ACHN (cell line): ENCODE results near the gene FFAR1.

Experiments
- DNase-seq: peaks from one replicate; pipeline ENCODE4 v3.0.0-alpha.2; 2015
- in situ Hi-C: cut with HindIII; loops from 2 replicates; pipeline ENCODE4 v1.10.0; 2017; ENCODE audit warnings: low sequenced_read_pairs, low pct_ligation_motif_present, low pct_unique_long_range_greater_than_20kb

The FFAR1 gene

GRCh38 chr19:35337097-35337983 lies 10.4 kb upstream of the FFAR1 start:
- no peak for DNase-seq
- in situ Hi-C loops: no loop called here

DNA sequence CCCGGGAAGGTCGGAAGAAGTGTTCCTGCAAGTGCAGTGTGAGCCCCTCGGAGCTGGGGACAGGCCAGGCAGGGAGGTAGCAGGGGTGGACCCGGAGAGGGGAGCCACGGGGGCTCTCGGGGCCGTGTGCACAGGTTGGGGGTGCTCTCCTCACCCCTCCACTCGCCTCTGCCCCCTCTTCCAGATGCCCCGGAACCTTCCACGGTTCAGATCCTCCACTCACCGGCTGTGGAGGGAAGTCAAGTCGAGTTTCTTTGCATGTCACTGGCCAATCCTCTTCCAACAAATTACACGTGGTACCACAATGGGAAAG lies 9.8 kb upstream of the FFAR1 start:
- no peak for DNase-seq
- in situ Hi-C loops: no loop called here

DNA sequence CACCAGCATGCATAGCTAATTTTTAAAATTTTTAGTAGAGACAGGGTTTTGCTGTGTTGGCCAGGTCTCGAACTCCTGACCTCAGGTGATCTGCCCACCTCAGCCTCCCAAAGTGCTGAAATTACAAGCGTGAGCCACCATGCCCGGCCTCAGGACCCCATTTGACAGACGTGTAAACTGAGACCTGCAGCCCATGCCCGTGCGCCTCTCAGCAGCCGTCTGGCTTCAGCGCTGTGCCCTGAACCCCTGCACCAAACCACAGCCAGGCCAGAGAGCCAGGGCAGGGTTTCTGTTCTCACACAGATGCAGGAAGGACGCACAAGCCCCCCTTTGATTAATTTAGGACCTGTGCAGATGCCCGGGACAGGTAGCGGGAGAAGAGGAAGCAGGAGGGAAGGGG lies 7.3 kb upstream of the FFAR1 start:
- in situ Hi-C loops: no loop called here
- DNase-seq: no peak

DNA sequence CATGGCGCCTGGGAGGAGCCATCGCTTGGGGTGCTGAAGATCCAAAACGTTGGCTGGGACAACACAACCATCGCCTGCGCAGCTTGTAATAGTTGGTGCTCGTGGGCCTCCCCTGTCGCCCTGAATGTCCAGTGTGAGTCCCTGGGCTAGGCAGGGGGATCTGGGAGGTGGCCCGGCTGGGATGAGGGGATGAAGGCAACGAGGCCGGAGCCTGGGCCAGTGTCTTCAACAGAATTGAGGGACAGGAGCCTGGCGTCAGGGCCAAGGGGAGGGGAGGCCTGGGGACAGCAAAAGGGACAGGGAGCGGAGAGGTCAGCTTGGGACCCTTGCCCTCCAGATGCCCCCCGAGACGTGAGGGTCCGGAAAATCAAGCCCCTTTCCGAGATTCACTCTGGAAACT lies 6.7 kb upstream of the FFAR1 start:
- DNase-seq: no peak
- in situ Hi-C loops: no loop called here

DNA sequence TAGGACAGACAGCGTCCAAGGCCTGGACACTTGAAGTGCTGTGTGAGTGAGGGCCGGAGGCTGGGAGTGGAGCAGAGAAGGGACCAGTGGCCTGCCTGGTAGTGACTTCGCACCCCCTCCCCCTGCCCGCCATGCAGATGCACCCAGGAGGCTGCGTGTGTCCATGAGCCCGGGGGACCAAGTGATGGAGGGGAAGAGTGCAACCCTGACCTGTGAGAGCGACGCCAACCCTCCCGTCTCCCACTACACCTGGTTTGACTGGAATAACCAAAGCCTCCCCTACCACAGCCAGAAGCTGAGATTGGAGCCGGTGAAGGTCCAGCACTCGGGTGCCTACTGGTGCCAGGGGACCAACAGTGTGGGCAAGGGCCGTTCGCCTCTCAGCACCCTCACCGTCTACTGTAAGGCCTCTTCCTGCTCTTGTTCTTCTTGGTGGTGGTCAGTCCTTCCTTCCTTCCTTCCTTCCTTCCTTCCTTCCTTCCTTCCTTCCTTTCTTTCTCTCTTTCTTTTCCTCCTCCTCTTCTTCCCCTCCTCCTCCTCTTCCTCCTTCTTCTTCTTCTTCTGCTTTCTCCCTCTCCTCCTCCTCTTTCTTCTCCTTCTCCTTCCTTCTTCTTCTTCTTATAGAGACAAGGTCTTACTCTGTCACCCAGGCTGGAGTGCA lies 6.0 kb upstream of the FFAR1 start:
- in situ Hi-C loops: no loop called here
- no peak for DNase-seq

- DNase-seq: no peak
- in situ Hi-C loops: no loop called here
These were observed 5.3 kb upstream of the FFAR1 start for GRCh38 chr19:35342430-35342829.

DNA sequence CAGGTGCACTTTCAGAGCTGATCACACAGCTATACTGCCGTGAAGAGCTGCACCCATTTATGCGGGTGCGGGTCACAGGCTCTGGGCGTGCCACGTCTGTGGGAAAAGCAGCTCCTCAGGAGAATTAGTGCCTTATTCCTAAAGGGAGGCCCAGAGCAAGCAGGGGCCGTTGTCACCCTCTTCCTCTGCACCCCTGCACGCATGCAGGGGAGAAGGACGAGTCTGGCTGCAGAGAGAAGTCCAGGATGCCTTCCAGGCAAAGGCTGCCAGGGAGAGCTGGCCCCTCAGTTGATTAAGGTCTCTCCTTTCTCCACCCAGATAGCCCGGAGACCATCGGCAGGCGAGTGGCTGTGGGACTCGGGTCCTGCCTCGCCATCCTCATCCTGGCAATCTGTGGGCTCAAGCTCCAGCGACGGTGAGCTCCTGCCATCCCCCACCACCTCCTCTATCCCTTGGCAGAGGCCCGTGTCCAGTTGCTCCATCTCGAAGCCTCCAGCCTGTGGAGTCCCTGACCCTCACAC lies 3.1 kb upstream of the FFAR1 start:
- in situ Hi-C loops: no loop called here

GRCh38 chr19:35345671-35346111 lies 2.0 kb upstream of the FFAR1 start:
- DNase-seq: no peak
- in situ Hi-C loops: no loop called here

More for the DNA sequence above, 3.1 kb upstream of the FFAR1 start:
- DNase-seq: no peak

- no peak for DNase-seq
- in situ Hi-C loops: no loop called here
These were observed 1.3 kb upstream of the FFAR1 start for GRCh38 chr19:35346193-35347052.

DNA sequence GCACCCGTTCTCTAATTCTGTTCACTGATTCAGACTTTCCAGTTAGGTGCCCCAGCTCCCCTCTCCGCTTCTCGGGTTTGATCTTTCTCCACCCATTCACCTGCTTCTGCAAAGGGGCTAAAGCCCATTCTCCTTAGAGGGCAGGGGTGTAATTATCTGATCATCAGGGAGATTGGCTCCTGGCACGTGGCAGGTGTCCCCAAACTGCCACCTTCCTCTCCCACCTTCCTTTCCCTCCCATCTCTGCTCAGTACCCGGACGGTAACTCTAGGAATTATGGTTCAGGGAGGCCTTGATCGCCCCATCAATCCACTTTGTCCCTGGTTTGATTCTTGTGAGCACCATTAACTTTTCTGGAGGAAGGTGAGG lies 212 bp downstream of the FFAR1 start:
- no peak for DNase-seq
- in situ Hi-C loops: no loop called here

DNA sequence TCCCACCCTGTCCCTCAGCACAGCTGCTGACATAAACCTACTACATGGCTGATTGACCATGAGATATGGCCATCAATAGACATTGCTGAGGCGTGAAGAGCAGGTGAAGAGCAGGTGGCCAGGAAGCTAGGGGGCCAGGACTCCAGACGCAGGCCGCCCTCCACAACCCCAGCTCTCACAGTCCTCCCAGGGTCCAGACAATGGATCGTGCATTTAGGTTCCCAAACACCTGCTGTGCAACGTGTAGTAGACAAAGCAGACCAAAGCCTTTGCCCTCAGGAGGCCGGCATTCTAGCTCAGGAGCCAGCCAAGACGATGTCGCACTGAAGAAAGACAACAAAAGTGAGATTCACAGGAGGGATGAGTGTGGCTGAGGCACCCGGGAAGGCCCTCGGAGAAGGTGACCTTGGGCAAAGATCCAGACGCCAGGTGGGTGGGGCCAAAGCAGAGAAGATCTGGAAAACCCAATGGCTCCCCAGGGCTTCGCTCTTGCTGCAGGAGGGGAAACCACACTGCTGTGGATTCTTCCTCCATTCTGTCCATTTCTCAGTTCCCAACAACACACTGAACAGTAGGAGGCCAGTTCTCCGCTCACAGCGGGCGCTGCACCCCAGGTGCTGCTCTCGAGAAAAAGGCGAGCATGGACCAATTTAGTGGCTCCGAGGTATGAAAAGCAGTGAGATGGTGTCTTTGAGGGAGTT lies 1.4 kb downstream of the FFAR1 start:
- no peak for DNase-seq

DNA sequence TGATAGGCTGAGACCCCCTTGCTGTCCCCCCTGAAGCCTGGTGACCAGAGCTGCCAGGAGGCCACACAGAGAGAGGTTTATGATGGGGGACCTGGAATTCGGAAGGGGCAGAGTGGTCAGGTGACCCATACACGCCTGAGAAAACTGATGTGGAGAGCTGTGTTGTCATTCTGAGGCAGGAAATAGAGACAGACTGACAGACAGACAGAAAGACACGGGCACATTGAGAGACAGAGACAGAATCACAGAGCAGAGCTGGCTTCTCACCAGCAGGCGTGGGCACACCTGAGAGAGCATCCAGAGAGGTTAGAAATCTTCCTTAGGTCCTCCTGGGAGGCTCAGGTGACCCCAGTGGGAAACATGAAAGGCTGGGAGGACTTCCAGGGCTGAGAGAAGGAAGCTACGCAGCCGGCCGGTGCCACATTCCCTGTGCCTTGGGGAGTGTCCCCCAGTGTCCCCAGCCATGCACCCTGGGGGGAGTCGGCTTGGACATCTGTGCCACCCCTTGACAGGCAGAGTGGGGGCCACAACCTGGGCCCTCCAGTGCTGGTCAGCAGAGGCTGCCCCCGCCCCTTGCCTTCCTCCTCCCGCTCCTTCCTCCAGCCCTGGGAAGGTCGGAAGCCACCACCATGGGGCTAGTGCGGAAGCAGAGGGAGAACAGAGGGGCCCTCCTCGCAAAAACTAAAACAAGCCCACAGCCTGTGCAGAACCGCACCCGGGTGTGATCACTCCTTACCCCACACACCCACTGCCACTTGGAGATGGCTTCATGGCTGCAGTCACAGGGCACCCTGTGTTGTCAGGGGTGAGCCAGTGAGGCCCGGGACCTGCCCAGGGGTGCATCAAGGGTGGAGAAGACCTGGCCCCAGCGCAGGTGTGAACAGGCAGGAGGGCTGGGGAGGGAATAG lies 2.2 kb downstream of the FFAR1 start:
- in situ Hi-C loops: no loop called here
- DNase-seq: no peak

More for the DNA sequence above, 1.4 kb downstream of the FFAR1 start:
- in situ Hi-C loops: no loop called here

DNA sequence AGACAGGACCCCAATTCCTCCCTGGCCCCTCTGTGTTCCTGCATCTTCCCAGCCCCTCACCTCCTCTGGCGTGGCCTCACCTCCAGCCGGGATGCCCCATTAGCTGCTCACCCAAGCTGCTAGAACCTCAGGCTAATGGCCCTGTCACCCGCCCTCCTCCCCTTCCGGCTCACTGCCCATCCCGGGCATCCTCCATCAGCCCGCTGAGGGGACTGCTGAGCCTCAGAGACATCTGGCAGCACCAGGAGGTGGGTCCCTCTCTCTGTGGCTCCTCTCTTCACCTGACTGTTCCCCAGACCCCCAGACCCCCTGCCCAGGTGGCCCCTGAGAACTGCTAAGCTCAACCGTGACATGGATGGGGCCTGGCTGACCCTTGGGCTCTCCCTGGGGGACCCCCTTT lies 2.9 kb downstream of the FFAR1 start:
- in situ Hi-C loops: no loop called here
- no peak for DNase-seq

DNA sequence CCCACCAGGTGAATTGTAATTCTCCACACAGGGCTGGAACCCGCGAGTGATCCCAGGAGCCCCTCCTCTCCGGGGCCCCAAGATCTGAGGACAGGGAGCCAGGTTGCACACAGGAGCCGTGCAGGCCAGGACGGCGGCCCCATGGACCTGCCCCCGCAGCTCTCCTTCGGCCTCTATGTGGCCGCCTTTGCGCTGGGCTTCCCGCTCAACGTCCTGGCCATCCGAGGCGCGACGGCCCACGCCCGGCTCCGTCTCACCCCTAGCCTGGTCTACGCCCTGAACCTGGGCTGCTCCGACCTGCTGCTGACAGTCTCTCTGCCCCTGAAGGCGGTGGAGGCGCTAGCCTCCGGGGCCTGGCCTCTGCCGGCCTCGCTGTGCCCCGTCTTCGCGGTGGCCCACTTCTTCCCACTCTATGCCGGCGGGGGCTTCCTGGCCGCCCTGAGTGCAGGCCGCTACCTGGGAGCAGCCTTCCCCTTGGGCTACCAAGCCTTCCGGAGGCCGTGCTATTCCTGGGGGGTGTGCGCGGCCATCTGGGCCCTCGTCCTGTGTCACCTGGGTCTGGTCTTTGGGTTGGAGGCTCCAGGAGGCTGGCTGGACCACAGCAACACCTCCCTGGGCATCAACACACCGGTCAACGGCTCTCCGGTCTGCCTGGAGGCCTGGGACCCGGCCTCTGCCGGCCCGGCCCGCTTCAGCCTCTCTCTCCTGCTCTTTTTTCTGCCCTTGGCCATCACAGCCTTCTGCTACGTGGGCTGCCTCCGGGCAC lies 3.9 kb downstream of the FFAR1 start:
- DNase-seq: no peak
- in situ Hi-C loops: no loop called here

- no peak for DNase-seq
- in situ Hi-C loops: no loop called here
These were observed 4.4 kb downstream of the FFAR1 start for GRCh38 chr19:35352177-35352447.

DNA sequence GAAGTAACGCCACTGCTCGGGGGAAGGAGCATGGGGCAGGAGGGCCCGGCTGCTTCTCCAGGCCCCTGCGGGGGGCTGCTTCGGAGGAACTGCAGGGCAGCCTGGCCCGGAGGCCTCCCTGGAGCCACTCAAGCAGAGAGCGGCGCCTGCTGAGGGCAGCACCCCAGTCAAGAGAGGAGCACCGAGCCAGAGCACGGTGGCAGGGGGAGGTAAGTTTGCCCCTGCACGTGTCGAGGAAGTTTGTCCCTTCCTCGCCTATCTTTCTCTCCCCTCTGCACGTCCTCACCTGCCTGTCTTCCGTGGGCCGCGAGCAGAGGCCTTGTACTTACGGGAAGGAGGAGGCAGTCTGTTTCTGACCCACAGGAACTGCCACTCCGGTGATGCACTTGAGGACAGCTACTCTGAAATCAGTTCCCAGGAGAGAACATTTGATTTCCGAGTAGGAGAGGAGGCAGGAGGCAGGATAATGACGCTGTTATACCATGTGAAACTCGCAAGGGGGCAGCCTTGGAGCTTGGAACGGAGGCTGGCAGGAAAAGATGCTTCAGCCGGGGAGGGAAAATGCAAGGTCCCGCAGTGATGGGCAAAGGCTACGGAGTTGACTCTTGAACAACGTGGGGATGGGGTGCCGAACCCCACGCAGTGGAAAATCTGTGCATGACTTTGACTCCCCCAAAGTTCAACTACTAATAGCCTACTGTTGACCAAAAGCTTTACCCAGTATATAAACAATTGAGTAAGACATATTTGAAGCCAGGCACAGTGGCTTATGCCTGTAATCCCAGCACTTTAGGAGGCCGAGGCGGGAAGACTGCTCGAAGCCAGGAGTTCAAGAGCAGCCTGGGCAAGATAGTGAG lies 5.0 kb downstream of the FFAR1 start:
- in situ Hi-C loops: no loop called here
- DNase-seq: peak; percentile 47
